ENCODE results near the gene AMFR.

Gene AMFR

DNA sequence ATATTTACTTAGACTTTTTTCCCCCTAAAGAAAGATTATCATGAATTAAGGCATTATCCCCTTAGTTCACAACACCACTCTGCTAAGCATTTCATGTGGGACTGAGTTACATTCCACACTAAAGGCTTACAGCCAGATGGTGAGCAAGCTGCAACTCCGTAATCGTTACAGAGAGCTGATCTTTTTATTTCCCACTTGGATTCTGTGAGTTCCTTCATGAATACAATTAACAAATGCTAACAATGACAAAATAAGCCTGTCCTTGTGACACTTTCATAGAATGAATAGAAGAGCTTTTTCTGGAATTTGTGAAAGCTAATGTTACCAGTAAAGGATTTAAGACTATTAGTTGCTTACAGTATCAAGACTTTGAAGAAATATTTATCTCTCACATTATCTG, 34.8 kb upstream of the AMFR start:
- H3K18ac ChIP-seq (ENCODE audit: low read depth in 1 of 2, low read length in 2 of 2) = no peak overlapping the region
- H3K4me2 ChIP-seq (ENCODE audit: low read length, poor library complexity, severe bottlenecking) = no peak overlapping the region
- no peaks in the 10 kb centered on the region for H3K27me3 ChIP-seq (ENCODE audit: control insufficient read depth in 1 of 2, insufficient read depth in 1 of 2, low read length in 2 of 2)
- no peak overlapping the region for H4K91ac ChIP-seq (ENCODE audit: low read length)
- no peak overlapping the region for H2AK5ac ChIP-seq (ENCODE audit: low read length, severe bottlenecking)
- no peak for DNase-seq
- peaks cover 6 to 95% of the 10 kb centered on the region in 2 experiments for H3K36me3 ChIP-seq (ENCODE audit: control insufficient read depth in 1 of 2, insufficient read depth in 2 of 2, low read depth in 1 of 2, low read length in 2 of 2)
- H3K14ac ChIP-seq (ENCODE audit: low read length in 2 of 2) = no peak overlapping the region
- H4K8ac ChIP-seq (ENCODE audit: low read length) = no peak overlapping the region
- H3K27ac ChIP-seq (ENCODE audit: low read length, poor library complexity, severe bottlenecking) = no peak overlapping the region
- no peak overlapping the region for H2BK120ac ChIP-seq (ENCODE audit: low read depth, low read length)
- no peak overlapping the region for H3K9ac ChIP-seq (ENCODE audit: low read length)
- H3K23ac ChIP-seq (ENCODE audit: low read length in 2 of 2) = no peak overlapping the region
- no peaks in the 10 kb centered on the region for H3K9me3 ChIP-seq (ENCODE audit: control insufficient read depth, low read length)
- H2AFZ ChIP-seq (ENCODE audit: low read depth, low read length) = no peak overlapping the region
- no peak overlapping the region for H2BK5ac ChIP-seq (ENCODE audit: low read depth, low read length, poor library complexity, severe bottlenecking)
- no peak overlapping the region for H2BK12ac ChIP-seq (ENCODE audit: low read length in 2 of 2)
- H3K4me3 ChIP-seq (ENCODE audit: insufficient read depth in 1 of 2, low read depth in 1 of 2, low read length in 2 of 2) = no peak overlapping the region
- 100% methylated on average over 2 of the region's 2 CpGs for WGBS
- H3K4ac ChIP-seq (ENCODE audit: low read depth in 1 of 2, low read length in 2 of 2) = no peak overlapping the region
- H3K79me1 ChIP-seq (replicated peaks; ENCODE audit: low read length, poor library complexity, severe bottlenecking) = peaks cover 13% of the 10 kb centered on the region
- no peak overlapping the region for H2BK15ac ChIP-seq (ENCODE audit: low read depth, poor library complexity, severe bottlenecking)
- no peaks in the 10 kb centered on the region for H3K4me1 ChIP-seq (ENCODE audit: control insufficient read depth, insufficient read depth, low read depth, low read length)

DNA sequence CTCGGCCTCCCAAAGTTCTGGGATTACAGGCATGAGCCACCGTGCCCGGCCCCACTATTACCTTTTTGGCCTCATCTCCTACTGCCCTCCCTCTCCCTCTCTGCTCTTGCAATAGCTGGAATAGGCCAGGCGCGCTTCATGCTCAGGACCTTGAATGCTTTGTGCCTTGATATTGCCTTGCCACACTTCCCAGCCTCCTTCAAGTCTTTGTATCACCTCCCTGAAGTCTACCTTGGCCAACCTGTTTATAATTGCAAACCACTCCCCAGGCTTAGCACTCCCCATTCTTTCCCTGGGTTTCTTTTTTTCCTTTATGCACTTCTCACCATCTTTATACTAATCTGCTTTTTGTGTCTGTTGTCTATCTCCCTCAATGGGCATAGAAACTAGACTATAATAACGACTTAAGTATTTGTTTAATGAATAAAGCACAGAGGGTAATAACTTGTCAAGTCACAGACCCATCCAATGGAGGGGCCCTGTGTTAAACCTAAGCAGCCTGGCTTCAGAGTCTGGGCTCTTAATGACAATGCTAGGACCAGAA, 32.7 kb upstream of the AMFR start:
- no peak for DNase-seq
- Histone ChIP-seq H2BK12ac (ENCODE audit: low read length in 2 of 2) (no peak overlapping the region), H4K91ac (ENCODE audit: low read length) (no peak overlapping the region), H3K27me3 (ENCODE audit: control insufficient read depth in 1 of 2, insufficient read depth in 1 of 2, low read length in 2 of 2) (no peaks in the 10 kb centered on the region), H3K4me2 (ENCODE audit: low read length, poor library complexity, severe bottlenecking) (no peak overlapping the region), H2BK120ac (ENCODE audit: low read depth, low read length) (no peak overlapping the region), H3K9ac (ENCODE audit: low read length) (no peak overlapping the region), H3K23ac (ENCODE audit: low read length in 2 of 2) (no peak overlapping the region), H2AFZ (ENCODE audit: low read depth, low read length) (no peak overlapping the region), H3K36me3 (ENCODE audit: control insufficient read depth in 1 of 2, insufficient read depth in 2 of 2, low read depth in 1 of 2, low read length in 2 of 2) (peaks cover 3 to 96% of the 10 kb centered on the region in 2 experiments), H3K9me3 (ENCODE audit: control insufficient read depth, low read length) (no peaks in the 10 kb centered on the region), H3K14ac (ENCODE audit: low read length in 2 of 2) (no peak overlapping the region), H3K4me1 (ENCODE audit: control insufficient read depth, insufficient read depth, low read depth, low read length) (no peaks in the 10 kb centered on the region), H2BK15ac (ENCODE audit: low read depth, poor library complexity, severe bottlenecking) (no peak overlapping the region), H3K27ac (ENCODE audit: low read length, poor library complexity, severe bottlenecking) (no peak overlapping the region), H3K4ac (ENCODE audit: low read depth in 1 of 2, low read length in 2 of 2) (no peak overlapping the region), H2BK5ac (ENCODE audit: low read depth, low read length, poor library complexity, severe bottlenecking) (no peak overlapping the region), H3K79me1 (replicated peaks; ENCODE audit: low read length, poor library complexity, severe bottlenecking) (peaks cover 21% of the 10 kb centered on the region), H3K18ac (ENCODE audit: low read depth in 1 of 2, low read length in 2 of 2) (no peak overlapping the region), H4K8ac (ENCODE audit: low read length) (no peak overlapping the region), H3K4me3 (ENCODE audit: insufficient read depth in 1 of 2, low read depth in 1 of 2, low read length in 2 of 2) (no peak overlapping the region), H2AK5ac (ENCODE audit: low read length, severe bottlenecking) (no peak overlapping the region)
- WGBS = 96% methylated on average over 5 of the region's 6 CpGs

DNA sequence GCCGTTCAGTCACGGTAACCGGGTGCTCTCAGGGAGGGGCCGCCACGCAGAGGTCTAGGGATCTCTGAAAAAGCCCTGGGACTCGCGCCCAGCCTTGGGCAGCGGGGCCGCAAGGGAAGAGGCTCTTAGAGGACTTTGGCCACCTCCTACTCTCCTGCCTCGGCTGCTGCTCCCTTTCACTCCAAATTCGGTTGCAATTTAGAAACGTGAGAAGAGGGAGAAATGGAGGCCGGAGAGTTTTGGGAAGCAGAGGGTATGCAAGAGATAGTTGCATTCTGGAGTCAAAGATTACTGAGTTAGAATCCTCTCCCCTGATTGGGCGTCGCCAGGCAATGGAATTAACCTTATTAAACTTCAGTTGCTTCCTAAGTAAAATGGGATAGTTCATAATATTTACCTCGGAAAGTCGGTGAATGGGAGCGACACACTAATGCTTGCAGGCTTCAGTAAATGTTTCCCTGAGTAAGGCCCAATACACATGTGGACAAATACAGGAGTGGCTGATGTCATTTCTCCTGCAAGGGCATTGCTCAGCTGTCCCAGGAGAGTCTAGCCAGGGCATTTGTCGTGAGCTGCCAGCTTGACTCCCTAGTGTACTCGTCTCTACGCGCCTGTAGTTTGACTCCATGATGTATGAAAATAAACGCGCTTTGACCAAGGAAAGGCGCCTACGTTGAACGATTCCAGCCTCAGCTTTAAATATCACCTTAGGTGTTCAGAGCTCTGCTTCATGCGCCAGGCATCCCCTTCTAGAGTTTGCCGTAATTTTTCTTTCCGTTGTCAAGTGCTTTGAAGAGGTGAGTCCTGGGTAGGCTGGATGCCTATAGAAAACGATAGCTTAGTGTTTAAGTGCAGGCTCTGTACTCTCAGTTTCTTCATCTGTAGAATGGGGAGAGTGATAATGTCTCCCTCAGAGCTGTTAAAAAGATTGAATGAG, 26.7 kb upstream of the AMFR start:
- no peak overlapping the region for H2BK12ac ChIP-seq (ENCODE audit: low read length in 2 of 2)
- no peaks in the 10 kb centered on the region for H3K9me3 ChIP-seq (ENCODE audit: control insufficient read depth, low read length)
- peaks cover 0 to 45% of the 10 kb centered on the region in 2 experiments for H3K36me3 ChIP-seq (ENCODE audit: control insufficient read depth in 1 of 2, insufficient read depth in 2 of 2, low read depth in 1 of 2, low read length in 2 of 2)
- H3K4me2 ChIP-seq (ENCODE audit: low read length, poor library complexity, severe bottlenecking) = peak overlapping the region; percentile 78
- peak overlapping the region; percentile 63 for H3K27ac ChIP-seq (ENCODE audit: low read length, poor library complexity, severe bottlenecking)
- H4K91ac ChIP-seq (ENCODE audit: low read length) = no peak overlapping the region
- no peak overlapping the region for H3K18ac ChIP-seq (ENCODE audit: low read depth in 1 of 2, low read length in 2 of 2)
- H3K79me1 ChIP-seq (replicated peaks; ENCODE audit: low read length, poor library complexity, severe bottlenecking) = peaks cover 19% of the 10 kb centered on the region
- H3K9ac ChIP-seq (ENCODE audit: low read length) = peak overlapping the region; percentile 95
- H3K14ac ChIP-seq (ENCODE audit: low read length in 2 of 2) = peak overlapping the region in 1 of 2 experiments; percentile 69
- H3K27me3 ChIP-seq (ENCODE audit: control insufficient read depth in 1 of 2, insufficient read depth in 1 of 2, low read length in 2 of 2) = no peaks in the 10 kb centered on the region
- H3K4me1 ChIP-seq (ENCODE audit: control insufficient read depth, insufficient read depth, low read depth, low read length) = peaks cover 11% of the 10 kb centered on the region
- H2AK5ac ChIP-seq (ENCODE audit: low read length, severe bottlenecking) = no peak overlapping the region
- H2BK15ac ChIP-seq (ENCODE audit: low read depth, poor library complexity, severe bottlenecking) = no peak overlapping the region
- peak overlapping the region; percentile 80 for H2AFZ ChIP-seq (ENCODE audit: low read depth, low read length)
- H3K4me3 ChIP-seq (ENCODE audit: insufficient read depth in 1 of 2, low read depth in 1 of 2, low read length in 2 of 2) = peak overlapping the region; percentile 78 to 91
- H2BK120ac ChIP-seq (ENCODE audit: low read depth, low read length) = no peak overlapping the region
- 10% methylated on average over 29 of the region's 31 CpGs for WGBS
- H3K23ac ChIP-seq (ENCODE audit: low read length in 2 of 2) = peak overlapping the region in 1 of 2 experiments; percentile 41
- peak overlapping the region in 1 of 2 experiments; percentile 77 for H3K4ac ChIP-seq (ENCODE audit: low read depth in 1 of 2, low read length in 2 of 2)
- no peak overlapping the region for H2BK5ac ChIP-seq (ENCODE audit: low read depth, low read length, poor library complexity, severe bottlenecking)
- H4K8ac ChIP-seq (ENCODE audit: low read length) = no peak overlapping the region
- peak; percentile 79 for DNase-seq

Measured in mesenchymal stem cell (in vitro differentiated cells and primary cell).